PC-9 (cell line): ENCODE results near the gene ZNF674. TPM values are rescaled to one million over a fixed set of nuclear protein-coding genes. Genes with fewer than 3 reads are reported as not detected.

Experiments used
- BruUV-seq: library from RNA; stranded (reverse); fragments of 400-500 nt; replicated peaks from 2 replicates; lab custom pipeline; 2021; lab: Mats Ljungman, UMichigan
- CTCF ChIA-PET: fragments of 300-600 bp; sonication (Branson Sonifier 250); formaldehyde crosslinking; loops from one replicate; lab custom pipeline; 2022; ENCODE audit warnings: antibody characterized with exemption; lab: Charles Lee
- POLR2A ChIA-PET: fragments of 300-600 bp; sonication (Branson Sonifier 250); formaldehyde crosslinking; loops from one replicate; lab custom pipeline; 2022; ENCODE audit warnings: antibody characterized with exemption; ENCODE audit not compliant: unreplicated experiment; lab: Charles Lee
- DNase-seq, 2 experiments: peaks; one replicate each; pipeline versions ENCODE4 v3.0.0 to v3.0.0-alpha.2; 2015 to 2022; ENCODE audit warnings: mixed read lengths in 1 of 2
- H2AFZ ChIP-seq: fragments of 200-600 bp; sonication (generic); 2 replicates; pipeline ENCODE4 v1.8.1; 2017; ENCODE audit warnings: antibody characterized with exemption
- H3F3A ChIP-seq: fragments of 200-600 bp; sonication (generic); 2 replicates; pipeline ENCODE4 v1.8.1; 2017; ENCODE audit warnings: antibody characterized with exemption, mild to moderate bottlenecking, low read depth; ENCODE audit not compliant: insufficient read depth
- H3K27ac ChIP-seq: fragments of 200-600 bp; sonication (generic); 2 replicates; pipeline ENCODE4 v1.6.1; 2016; ENCODE audit warnings: mixed run types
- H3K27me3 ChIP-seq: fragments of 200-600 bp; sonication (generic); 2 replicates; pipeline ENCODE4 v1.6.1; 2016; ENCODE audit warnings: low read depth, mixed run types; ENCODE audit not compliant: insufficient read depth
- H3K36me3 ChIP-seq: fragments of 200-600 bp; sonication (generic); 2 replicates; pipeline ENCODE4 v1.6.1; 2016; ENCODE audit warnings: low read depth, mixed run types
- H3K4me1 ChIP-seq: fragments of 200-600 bp; sonication (generic); replicated peaks from 2 replicates; pipeline ENCODE4 v1.6.1; 2016; ENCODE audit warnings: mixed run types; ENCODE audit not compliant: insufficient read depth
- H3K4me2 ChIP-seq: fragments of 200-600 bp; sonication (generic); 2 replicates; pipeline ENCODE4 v1.6.1; 2017; ENCODE audit warnings: mixed run types
- H3K4me3 ChIP-seq: fragments of 200-600 bp; sonication (generic); 2 replicates; pipeline ENCODE4 v1.6.1; 2016; ENCODE audit warnings: mixed run types
- H3K79me2 ChIP-seq: fragments of 200-600 bp; sonication (generic); 2 replicates; pipeline ENCODE4 v1.6.1; 2017; ENCODE audit warnings: low read depth, mixed run types
- H3K9me2 ChIP-seq: fragments of 200-600 bp; sonication (generic); 2 replicates; pipeline ENCODE4 v1.8.1; 2017; ENCODE audit warnings: mild to moderate bottlenecking; ENCODE audit not compliant: insufficient read depth
- H3K9me3 ChIP-seq: fragments of 200-600 bp; sonication (generic); 2 replicates; pipeline ENCODE4 v1.8.1; 2016; ENCODE audit warnings: low read depth; ENCODE audit not compliant: insufficient read depth
- H4K20me1 ChIP-seq: fragments of 200-600 bp; sonication (generic); 2 replicates; pipeline ENCODE4 v1.8.1; 2017; ENCODE audit not compliant: insufficient read depth
- EZH2 ChIP-seq: fragments of 200-600 bp; sonication (generic); IDR thresholded peaks from 2 replicates; pipeline ENCODE4 v1.8.0; 2017; ENCODE audit warnings: antibody characterized with exemption, low read depth
- intact Hi-C: fragments of 100-400 bp; cut with micrococcal nuclease; formaldehyde crosslinking; loops from one replicate; pipeline ENCODE4 v1.10.0; 2022; ENCODE audit not compliant: unreplicated experiment
- total RNA-seq: library from RNA; stranded (reverse); gene quantifications from 2 replicates; pipeline ENCODE4 v1.2.3, GENCODE V29; 2021
- TF ChIP-seq, protein P1 (sequence below): fragments of 200-600 bp; sonication (generic); conservative IDR thresholded peaks from 2 replicates; pipeline ENCODE4 v1.6.1; 2017; ENCODE audit warnings: mixed run types, antibody characterized with exemption, mild to moderate bottlenecking, moderate library complexity

The ZNF674 gene
- total RNA-seq, 1 experiment from 2014 or later, result 3.9 TPM

DNA sequence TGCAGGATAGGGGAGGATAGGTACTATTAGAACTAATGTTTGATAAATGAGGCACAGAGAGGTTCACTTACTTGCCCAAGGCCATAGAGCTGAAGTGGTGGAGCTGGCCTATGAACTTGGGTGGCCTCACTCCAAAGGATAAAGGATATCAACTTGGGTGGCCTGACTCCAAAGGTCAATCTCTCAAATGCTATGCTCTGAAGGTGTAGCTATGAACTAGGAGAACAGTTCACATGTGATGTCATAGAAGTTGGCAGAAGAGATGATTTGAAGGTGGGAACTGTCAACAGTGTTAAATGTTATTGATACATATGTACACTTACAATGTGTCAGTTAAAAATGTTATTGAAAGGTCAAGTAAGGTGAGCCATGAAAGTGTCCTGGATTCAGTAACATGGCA lies 22.2 kb upstream of the ZNF674 start:
- Histone ChIP-seq H3K36me3 (no peaks in the 10 kb centered on the region), H3K9me3 (no peaks in the 10 kb centered on the region), H3K4me3 (no peak overlapping the region), H3K9me2 (no peaks in the 10 kb centered on the region), H3K4me2 (no peak overlapping the region), H3K4me1 (no peaks in the 10 kb centered on the region), H3F3A (no peaks in the 10 kb centered on the region), H2AFZ (no peak overlapping the region), H3K27me3 (no peaks in the 10 kb centered on the region), H3K27ac (no peak overlapping the region), H4K20me1 (no peaks in the 10 kb centered on the region), H3K79me2 (no peaks in the 10 kb centered on the region)
- DNase-seq, result no peak
- POLR2A ChIA-PET, result no interaction called here
- TF ChIP-seq EZH2, result no peak
- TF ChIP-seq, protein P1, sequence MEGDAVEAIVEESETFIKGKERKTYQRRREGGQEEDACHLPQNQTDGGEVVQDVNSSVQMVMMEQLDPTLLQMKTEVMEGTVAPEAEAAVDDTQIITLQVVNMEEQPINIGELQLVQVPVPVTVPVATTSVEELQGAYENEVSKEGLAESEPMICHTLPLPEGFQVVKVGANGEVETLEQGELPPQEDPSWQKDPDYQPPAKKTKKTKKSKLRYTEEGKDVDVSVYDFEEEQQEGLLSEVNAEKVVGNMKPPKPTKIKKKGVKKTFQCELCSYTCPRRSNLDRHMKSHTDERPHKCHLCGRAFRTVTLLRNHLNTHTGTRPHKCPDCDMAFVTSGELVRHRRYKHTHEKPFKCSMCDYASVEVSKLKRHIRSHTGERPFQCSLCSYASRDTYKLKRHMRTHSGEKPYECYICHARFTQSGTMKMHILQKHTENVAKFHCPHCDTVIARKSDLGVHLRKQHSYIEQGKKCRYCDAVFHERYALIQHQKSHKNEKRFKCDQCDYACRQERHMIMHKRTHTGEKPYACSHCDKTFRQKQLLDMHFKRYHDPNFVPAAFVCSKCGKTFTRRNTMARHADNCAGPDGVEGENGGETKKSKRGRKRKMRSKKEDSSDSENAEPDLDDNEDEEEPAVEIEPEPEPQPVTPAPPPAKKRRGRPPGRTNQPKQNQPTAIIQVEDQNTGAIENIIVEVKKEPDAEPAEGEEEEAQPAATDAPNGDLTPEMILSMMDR, result no peak
- intact Hi-C loops, result no loop called here
- CTCF ChIA-PET, result interaction anchor here (0.6 kb wide), 1 partner anchor 297 kb away, joined by 9 read pairs; no protein-coding TSS in a partner anchor
- BruUV-seq, result no TSS peak

GRCh38 chrX:46561824-46562657 lies 16.8 kb upstream of the ZNF674 start:
- Histone ChIP-seq H2AFZ (no peak overlapping the region), H3K4me1 (no peaks in the 10 kb centered on the region), H3K79me2 (no peaks in the 10 kb centered on the region), H3K36me3 (no peaks in the 10 kb centered on the region), H3K27ac (no peak overlapping the region), H4K20me1 (no peaks in the 10 kb centered on the region), H3K4me3 (no peak overlapping the region), H3K4me2 (no peak overlapping the region), H3K9me3 (no peaks in the 10 kb centered on the region), H3K27me3 (no peaks in the 10 kb centered on the region), H3F3A (no peaks in the 10 kb centered on the region), H3K9me2 (no peaks in the 10 kb centered on the region)
- intact Hi-C loops, result no loop called here
- BruUV-seq, result no TSS peak
- POLR2A ChIA-PET, result no interaction called here
- CTCF ChIA-PET, result no interaction called here
- no peak for TF ChIP-seq EZH2
- no peak for DNase-seq

DNA sequence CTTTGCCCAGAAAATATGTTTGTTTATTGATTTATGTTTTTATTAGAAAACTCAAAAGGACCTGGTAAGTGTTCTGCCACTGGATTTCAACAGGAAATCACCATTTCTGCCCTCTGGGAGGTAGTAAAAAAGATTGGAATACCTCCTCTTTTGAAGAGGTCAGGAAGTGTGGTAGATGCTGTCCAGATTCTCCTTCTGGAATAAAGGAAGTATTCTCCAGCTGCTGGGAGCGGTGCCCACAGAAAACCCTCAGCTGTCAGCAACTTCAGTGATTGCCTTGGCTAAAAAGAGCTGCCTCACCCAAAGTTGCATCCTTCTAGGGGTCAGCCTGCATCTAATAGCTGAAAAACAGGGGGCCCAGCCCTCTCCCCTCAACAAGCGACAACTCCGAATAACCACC lies 13.8 kb upstream of the ZNF674 start:
- Histone ChIP-seq H4K20me1 (no peaks in the 10 kb centered on the region), H3K36me3 (no peaks in the 10 kb centered on the region), H3K27ac (no peak overlapping the region), H3K9me3 (no peaks in the 10 kb centered on the region), H3K27me3 (no peaks in the 10 kb centered on the region), H3F3A (no peaks in the 10 kb centered on the region), H3K9me2 (no peaks in the 10 kb centered on the region), H3K4me1 (no peaks in the 10 kb centered on the region), H3K79me2 (no peaks in the 10 kb centered on the region), H2AFZ (no peak overlapping the region), H3K4me3 (no peak overlapping the region), H3K4me2 (no peak overlapping the region)
- CTCF ChIA-PET, result no interaction called here
- TF ChIP-seq, protein P1, result no peak
- TF ChIP-seq EZH2, result no peak
- intact Hi-C loops, result loop anchor here (10.0 kb wide), 1 partner anchor 476 kb away; no protein-coding TSS in a partner anchor
- POLR2A ChIA-PET, result no interaction called here
- BruUV-seq, result no TSS peak
- DNase-seq, result no peak
